ENCODE data around the gene TTLL8.

- TF ChIP-seq, protein P1, sequence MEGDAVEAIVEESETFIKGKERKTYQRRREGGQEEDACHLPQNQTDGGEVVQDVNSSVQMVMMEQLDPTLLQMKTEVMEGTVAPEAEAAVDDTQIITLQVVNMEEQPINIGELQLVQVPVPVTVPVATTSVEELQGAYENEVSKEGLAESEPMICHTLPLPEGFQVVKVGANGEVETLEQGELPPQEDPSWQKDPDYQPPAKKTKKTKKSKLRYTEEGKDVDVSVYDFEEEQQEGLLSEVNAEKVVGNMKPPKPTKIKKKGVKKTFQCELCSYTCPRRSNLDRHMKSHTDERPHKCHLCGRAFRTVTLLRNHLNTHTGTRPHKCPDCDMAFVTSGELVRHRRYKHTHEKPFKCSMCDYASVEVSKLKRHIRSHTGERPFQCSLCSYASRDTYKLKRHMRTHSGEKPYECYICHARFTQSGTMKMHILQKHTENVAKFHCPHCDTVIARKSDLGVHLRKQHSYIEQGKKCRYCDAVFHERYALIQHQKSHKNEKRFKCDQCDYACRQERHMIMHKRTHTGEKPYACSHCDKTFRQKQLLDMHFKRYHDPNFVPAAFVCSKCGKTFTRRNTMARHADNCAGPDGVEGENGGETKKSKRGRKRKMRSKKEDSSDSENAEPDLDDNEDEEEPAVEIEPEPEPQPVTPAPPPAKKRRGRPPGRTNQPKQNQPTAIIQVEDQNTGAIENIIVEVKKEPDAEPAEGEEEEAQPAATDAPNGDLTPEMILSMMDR (IDR thresholded peaks at IDR 0.05): no peak
- TF ChIP-seq POLR2AphosphoS5 (IDR thresholded peaks at IDR 0.05) (no peak), POLR2A (IDR thresholded peaks at IDR 0.05; ENCODE audit: low read depth) (no peak), EP300 (IDR thresholded peaks at IDR 0.05) (no peak)
Observed at GRCh38 chr22:50001388-50002231, 56.5 kb downstream of the TTLL8 start.

Measured in esophagus muscularis mucosa (tissue), 4 donors.